Measurements from ENCODE around the gene FHIT. TPM values are rescaled to one million over a fixed set of nuclear protein-coding genes. Genes with fewer than 3 reads are reported as not detected.

Gene FHIT
- total RNA-seq, 2 experiments from 2014 or later, result 86.0 to 90.6 TPM

DNA sequence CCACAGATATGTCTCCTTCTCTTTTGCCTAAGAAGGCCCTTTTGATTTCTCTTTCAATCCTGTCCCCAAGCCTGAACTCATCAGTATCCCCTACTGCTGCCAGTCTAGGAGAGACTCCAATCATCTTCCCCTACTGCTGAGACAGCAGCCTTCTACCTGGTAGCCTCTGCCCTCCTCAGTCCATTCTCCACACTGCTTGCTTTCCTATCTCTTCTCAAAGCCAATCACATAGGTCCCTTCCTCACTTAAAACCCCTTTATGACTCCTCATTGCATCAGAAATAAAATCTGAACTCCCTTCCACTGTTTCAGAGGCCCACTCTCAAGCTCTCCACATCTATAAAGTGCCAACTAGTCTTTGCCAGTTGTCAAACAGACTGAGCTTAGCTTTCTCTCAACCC is 1119.6 kb downstream of the FHIT start:
- H3K27me3 ChIP-seq (ENCODE audit: control insufficient read depth in 1 of 2, insufficient read depth in 2 of 2, low read length in 2 of 2), result no peaks in the 10 kb centered on the region
- intact Hi-C loops (cut with DNase I, micrococcal nuclease), result no loop called here
- H3K9me3 ChIP-seq (ENCODE audit: control insufficient read depth in 1 of 2, insufficient read depth in 1 of 2, low read length in 2 of 2), result no peaks in the 10 kb centered on the region
- H3K9me3 Mint-ChIP-seq, result no peaks in the 10 kb centered on the region
- no peak overlapping the region for H3K27ac Mint-ChIP-seq
- no peak overlapping the region for H3K4me3 ChIP-seq (ENCODE audit: low read length)
- no peaks in the 10 kb centered on the region for H3K36me3 Mint-ChIP-seq (ENCODE audit: low read depth)
- CTCF ChIA-PET, result no interaction called here
- H3K4me1 Mint-ChIP-seq (ENCODE audit: low read depth), result peaks cover 8% of the 10 kb centered on the region
- no peaks in the 10 kb centered on the region for H3K27me3 Mint-ChIP-seq
- no peaks in the 10 kb centered on the region for H3K36me3 ChIP-seq (ENCODE audit: insufficient read depth, low read length)
- POLR2A ChIA-PET, result no interaction called here
- ATAC-seq (ENCODE audit: poor library complexity) (no peak), DNase-seq (no peak)
- no peak for TF ChIP-seq CTCF (IDR thresholded peaks at IDR 0.05)
- H3K4me3 Mint-ChIP-seq, result no peak overlapping the region
- H3K27ac ChIP-seq (ENCODE audit: low read depth in 1 of 2, low read length in 2 of 2), result no peak overlapping the region
- H3K4me1 ChIP-seq (ENCODE audit: insufficient read depth, low read length), result no peaks in the 10 kb centered on the region

DNA sequence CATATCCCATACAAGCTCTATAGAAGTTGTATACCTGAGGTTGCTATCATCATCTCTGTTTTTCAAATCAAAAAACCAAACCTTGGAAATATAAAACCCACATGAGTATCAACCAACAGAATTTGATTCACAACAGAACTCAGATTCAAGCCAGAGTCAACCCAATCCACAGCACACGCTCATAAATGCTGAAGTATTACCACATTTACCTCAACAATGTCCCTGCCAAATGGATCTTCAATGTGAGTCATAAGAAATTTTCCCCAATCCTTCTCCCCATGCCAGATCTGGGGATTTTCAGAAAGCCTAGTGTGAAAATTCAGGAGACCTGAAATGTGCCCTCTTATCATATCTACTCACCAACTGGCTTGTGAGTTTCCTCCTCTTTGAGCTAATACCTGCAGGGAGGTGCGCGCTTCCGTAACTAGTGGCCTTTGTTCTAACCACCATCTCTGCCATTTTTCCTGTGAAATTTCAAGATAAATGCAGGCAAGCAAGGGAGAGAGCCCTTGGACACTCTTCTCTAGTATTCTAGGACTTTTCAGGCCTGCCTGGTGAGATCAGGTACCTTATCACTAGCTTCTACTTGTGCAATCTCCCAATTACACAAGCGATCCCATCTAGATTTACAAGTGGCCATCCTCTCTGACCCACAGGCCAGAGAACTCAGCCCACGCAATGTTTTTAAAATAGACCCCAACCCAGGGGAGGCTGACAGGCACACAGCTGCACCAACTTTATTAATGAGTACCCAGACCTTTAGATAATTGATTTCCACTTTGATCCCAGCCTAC is 1124.5 kb downstream of the FHIT start:
- CTCF ChIA-PET, result no interaction called here
- no peak for TF ChIP-seq CTCF (IDR thresholded peaks at IDR 0.05)

DNA sequence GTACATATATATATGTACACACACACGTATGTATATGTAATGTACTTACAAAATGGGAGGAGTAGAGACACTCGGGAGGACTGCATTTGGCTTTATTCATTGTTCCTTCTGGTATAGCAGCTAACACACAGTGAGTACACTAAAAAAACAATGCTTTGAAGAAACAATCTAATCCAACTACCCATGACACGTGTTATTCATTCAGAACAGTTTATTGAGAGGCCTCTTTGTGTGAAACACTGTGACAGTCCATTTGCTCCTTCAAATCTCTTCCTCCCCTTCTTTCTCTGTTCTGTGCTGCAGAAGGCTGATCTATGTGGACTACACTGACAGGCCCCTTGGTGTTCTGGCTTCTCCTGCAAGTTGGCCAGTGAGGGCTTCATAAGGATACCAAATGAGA is 1125.6 kb downstream of the FHIT start:
- Histone ChIP-seq H3K4me1 (ENCODE audit: insufficient read depth, low read length) (no peaks in the 10 kb centered on the region), H3K4me3 (ENCODE audit: low read length) (no peak overlapping the region), H3K36me3 (ENCODE audit: insufficient read depth, low read length) (no peaks in the 10 kb centered on the region), H3K27ac (ENCODE audit: low read depth in 1 of 2, low read length in 2 of 2) (no peak overlapping the region), H3K27me3 (ENCODE audit: control insufficient read depth in 1 of 2, insufficient read depth in 2 of 2, low read length in 2 of 2) (no peaks in the 10 kb centered on the region), H3K9me3 (ENCODE audit: control insufficient read depth in 1 of 2, insufficient read depth in 1 of 2, low read length in 2 of 2) (no peaks in the 10 kb centered on the region)
- CTCF ChIA-PET, result no interaction called here
- POLR2A ChIA-PET, result no interaction called here
- Mint-ChIP-seq H3K9me3 (no peaks in the 10 kb centered on the region), H3K4me3 (no peak overlapping the region), H3K36me3 (ENCODE audit: low read depth) (no peaks in the 10 kb centered on the region), H3K4me1 (ENCODE audit: low read depth) (peaks cover 4% of the 10 kb centered on the region), H3K27ac (no peak overlapping the region), H3K27me3 (no peaks in the 10 kb centered on the region)
- ATAC-seq (ENCODE audit: poor library complexity), result no peak
- intact Hi-C loops (cut with DNase I, micrococcal nuclease), result no loop called here
- no peak for DNase-seq
- TF ChIP-seq CTCF (IDR thresholded peaks at IDR 0.05), result no peak

More for the DNA sequence above, 1124.5 kb downstream of the FHIT start:
- H3K36me3 Mint-ChIP-seq (ENCODE audit: low read depth), result no peaks in the 10 kb centered on the region
- no peak overlapping the region for H3K4me3 Mint-ChIP-seq
- no peaks in the 10 kb centered on the region for H3K27me3 Mint-ChIP-seq
- no peaks in the 10 kb centered on the region for H3K27me3 ChIP-seq (ENCODE audit: control insufficient read depth in 1 of 2, insufficient read depth in 2 of 2, low read length in 2 of 2)
- H3K4me1 ChIP-seq (ENCODE audit: insufficient read depth, low read length), result no peaks in the 10 kb centered on the region
- H3K4me1 Mint-ChIP-seq (ENCODE audit: low read depth), result peaks cover 8% of the 10 kb centered on the region
- no peaks in the 10 kb centered on the region for H3K9me3 ChIP-seq (ENCODE audit: control insufficient read depth in 1 of 2, insufficient read depth in 1 of 2, low read length in 2 of 2)
- no peaks in the 10 kb centered on the region for H3K9me3 Mint-ChIP-seq
- H3K27ac Mint-ChIP-seq, result no peak overlapping the region
- intact Hi-C loops (cut with DNase I, micrococcal nuclease), result no loop called here
- H3K27ac ChIP-seq (ENCODE audit: low read depth in 1 of 2, low read length in 2 of 2), result no peak overlapping the region
- H3K36me3 ChIP-seq (ENCODE audit: insufficient read depth, low read length), result no peaks in the 10 kb centered on the region
- DNase-seq, result no peak
- POLR2A ChIA-PET, result no interaction called here
- ATAC-seq (ENCODE audit: poor library complexity), result no peak
- H3K4me3 ChIP-seq (ENCODE audit: low read length), result no peak overlapping the region

All from CD4-positive, alpha-beta T cell (primary cell).